ENCODE results near the gene CCL19. TPM values are rescaled to one million over a fixed set of nuclear protein-coding genes. Genes with fewer than 3 reads are reported as not detected.

The CCL19 gene
- polyA plus RNA-seq, 1 donor from 2014 or later = not detected

DNA sequence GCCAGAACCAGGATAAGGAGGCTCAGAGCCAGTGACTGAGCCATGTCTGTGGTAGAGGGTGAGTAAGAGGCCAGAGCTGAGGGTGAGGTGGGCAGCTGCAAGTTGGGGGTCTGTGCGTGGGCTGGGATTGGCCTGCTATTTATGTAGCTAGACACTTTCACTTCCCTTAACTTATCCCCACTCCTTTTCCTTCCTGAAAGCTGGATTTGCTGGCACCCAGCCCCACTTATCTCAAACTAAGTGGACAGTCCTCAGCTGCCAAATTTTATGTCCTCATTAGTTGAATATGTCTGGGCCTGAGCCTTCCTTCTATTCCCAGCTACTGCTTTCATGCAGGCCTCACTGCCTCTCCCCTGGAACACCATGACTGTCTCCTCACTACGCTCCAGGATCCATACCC is 18.9 kb upstream of the CCL19 start, which contains the start of gene CCL21:
TSS of gene CCL21 (minus strand) at position 114 of the 400 bp plus-strand sequence. CDS start at position 44, 70 bp downstream.
- Mint-ChIP-seq H3K9me3 (peaks cover 0 to 5% (median 0%) of the 10 kb centered on the region in 3 donors), H3K27ac (no peak within 1 kb of the TSS), H3K4me3 (no peak within 1 kb of the TSS), H3K27me3 (peaks cover 5% of the 10 kb centered on the region), H3K36me3 (peaks cover 5% of the 10 kb centered on the region), H3K4me1 (no peaks in the 10 kb centered on the region)

GRCh38 chr9:34709196-34709978 is 18.3 kb upstream of the CCL19 start:
- peaks cover 5% of the 10 kb centered on the region for H3K27me3 Mint-ChIP-seq
- H3K36me3 Mint-ChIP-seq = peaks cover 5% of the 10 kb centered on the region
- no peak overlapping the region for H3K27ac Mint-ChIP-seq
- H3K9me3 Mint-ChIP-seq = peaks cover 0 to 5% (median 0%) of the 10 kb centered on the region in 3 donors
- H3K4me3 Mint-ChIP-seq = no peak overlapping the region
- H3K4me1 Mint-ChIP-seq = no peaks in the 10 kb centered on the region

GRCh38 chr9:34707130-34707529 is 16.1 kb upstream of the CCL19 start:
- H3K4me1 Mint-ChIP-seq = peaks cover 0 to 3% (median under 1%) of the 10 kb centered on the region in 3 donors
- H3K27ac Mint-ChIP-seq = peak overlapping the region in 1 of 3 donors; percentile 17
- peaks cover 1% of the 10 kb centered on the region for H3K36me3 Mint-ChIP-seq
- peaks cover 0 to 5% (median 0%) of the 10 kb centered on the region in 3 donors for H3K9me3 Mint-ChIP-seq
- H3K4me3 Mint-ChIP-seq = no peak overlapping the region
- H3K27me3 Mint-ChIP-seq = no peaks in the 10 kb centered on the region

- Mint-ChIP-seq H3K4me1 (peaks cover 0 to 12% (median 10%) of the 10 kb centered on the region in 3 donors), H3K27ac (peak overlapping the region in 1 of 3 donors; percentile 81), H3K4me3 (peak overlapping the region; percentile 50 to 80 (median 67)), H3K9me3 (no peaks in the 10 kb centered on the region), H3K27me3 (peaks cover 5% of the 10 kb centered on the region), H3K36me3 (no peaks in the 10 kb centered on the region)
Observed at GRCh38 chr9:34701769-34702736, 11.0 kb upstream of the CCL19 start.

DNA sequence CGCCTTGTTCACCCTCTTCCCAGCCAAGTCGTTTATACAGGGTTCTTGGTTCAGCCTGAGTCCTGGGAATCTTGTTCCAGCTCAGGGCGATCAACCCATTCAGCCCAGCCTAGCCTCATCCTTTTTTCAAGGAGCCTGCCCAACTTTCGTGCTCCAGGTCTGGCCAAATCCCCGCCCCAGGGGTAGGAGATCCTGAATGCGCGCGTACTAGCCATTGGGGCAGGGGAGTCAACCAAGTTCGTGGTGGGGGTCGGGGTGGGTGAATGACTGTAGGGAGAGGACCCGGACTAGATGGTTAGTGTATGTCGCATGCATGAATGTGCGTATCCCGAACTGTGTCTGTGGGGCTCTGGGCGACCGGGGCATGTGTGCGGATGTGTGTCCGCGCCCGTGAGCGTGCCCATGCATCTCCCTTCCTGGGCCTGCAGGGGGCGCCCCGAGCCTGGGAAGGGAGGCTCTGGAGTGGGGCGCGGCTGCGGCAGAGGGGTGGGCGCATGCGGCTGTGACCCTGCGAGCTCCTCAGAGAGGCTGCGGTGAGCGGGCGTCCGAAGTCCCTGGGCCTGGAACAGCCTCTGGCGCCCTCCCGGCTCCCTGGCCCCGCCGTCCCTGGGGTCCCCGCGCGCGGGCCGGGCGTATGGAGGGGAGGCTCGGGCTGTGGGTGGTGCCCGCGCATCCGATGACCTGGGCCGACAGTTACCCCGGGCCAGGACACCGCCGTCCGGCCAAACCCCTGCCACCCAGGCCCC is 10.1 kb upstream of the CCL19 start:
- Mint-ChIP-seq H3K27ac (no peak overlapping the region), H3K4me1 (peaks cover 0 to 12% (median 10%) of the 10 kb centered on the region in 3 donors), H3K9me3 (no peaks in the 10 kb centered on the region), H3K36me3 (no peaks in the 10 kb centered on the region), H3K27me3 (peaks cover 6% of the 10 kb centered on the region), H3K4me3 (peak overlapping the region; percentile 43 to 77 (median 66))

DNA sequence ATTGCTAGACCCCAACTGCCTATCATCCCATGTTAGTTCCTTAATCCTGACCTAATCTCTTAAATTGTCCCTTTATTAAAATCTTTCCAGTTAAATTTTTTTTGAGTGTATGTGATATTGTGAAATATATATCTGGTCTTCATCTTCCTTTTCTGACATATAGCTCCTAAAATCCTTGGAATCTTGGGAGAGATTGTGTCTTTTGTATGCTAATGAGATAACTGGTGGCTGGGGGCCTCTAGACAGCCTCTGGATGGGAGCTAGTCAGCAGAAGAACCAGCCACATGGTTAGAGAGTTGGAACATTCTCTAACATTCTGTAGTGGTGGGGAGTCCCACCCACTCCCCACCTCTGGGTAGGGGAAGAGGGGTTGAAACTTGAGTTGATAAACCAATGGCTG is 3.7 kb upstream of the CCL19 start:
- H3K27ac Mint-ChIP-seq = no peak overlapping the region
- no peaks in the 10 kb centered on the region for H3K36me3 Mint-ChIP-seq
- no peaks in the 10 kb centered on the region for H3K4me1 Mint-ChIP-seq
- no peaks in the 10 kb centered on the region for H3K9me3 Mint-ChIP-seq
- peaks cover 6% of the 10 kb centered on the region for H3K27me3 Mint-ChIP-seq
- H3K4me3 Mint-ChIP-seq = no peak overlapping the region

DNA sequence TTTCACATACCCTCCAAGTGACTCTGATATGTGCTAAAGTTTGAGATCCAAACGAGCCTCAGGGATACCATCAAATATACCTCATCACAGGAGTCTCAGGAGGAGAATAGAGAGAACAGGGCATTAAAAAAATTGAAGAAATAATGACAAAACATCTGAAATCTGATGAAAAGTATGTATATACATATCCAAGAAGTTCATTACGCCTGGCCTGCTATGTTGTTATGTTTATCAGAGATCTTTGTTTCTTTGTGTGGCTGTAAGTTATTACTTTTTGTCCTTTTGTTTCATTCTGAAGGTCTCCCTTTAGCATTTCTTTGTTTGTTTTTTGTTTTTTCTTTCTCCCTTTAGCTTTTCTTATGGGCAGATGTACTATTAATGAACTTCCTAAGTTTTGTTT is 2.5 kb upstream of the CCL19 start:
- Mint-ChIP-seq H3K4me3 (no peak overlapping the region), H3K27ac (no peak overlapping the region), H3K9me3 (no peaks in the 10 kb centered on the region), H3K4me1 (no peaks in the 10 kb centered on the region), H3K27me3 (peaks cover 9% of the 10 kb centered on the region), H3K36me3 (no peaks in the 10 kb centered on the region)

GRCh38 chr9:34691936-34692315 is 850 bp upstream of the CCL19 start:
- Mint-ChIP-seq H3K4me1 (peaks cover 0 to 3% (median 0%) of the 10 kb centered on the region in 3 donors), H3K4me3 (no peak overlapping the region), H3K9me3 (no peaks in the 10 kb centered on the region), H3K36me3 (no peaks in the 10 kb centered on the region), H3K27me3 (peaks cover 11% of the 10 kb centered on the region), H3K27ac (no peak overlapping the region)

- Mint-ChIP-seq H3K36me3 (no peaks in the 10 kb centered on the region), H3K27me3 (peaks cover 6% of the 10 kb centered on the region), H3K9me3 (no peaks in the 10 kb centered on the region), H3K4me3 (no peak overlapping the region), H3K4me1 (peaks cover 3 to 6% (median 4%) of the 10 kb centered on the region in 3 donors), H3K27ac (no peak overlapping the region)
Observed at GRCh38 chr9:34689512-34689911, 1.6 kb downstream of the CCL19 start.

- Mint-ChIP-seq H3K27me3 (peaks cover 6% of the 10 kb centered on the region), H3K36me3 (no peaks in the 10 kb centered on the region), H3K27ac (no peak overlapping the region), H3K9me3 (no peaks in the 10 kb centered on the region), H3K4me3 (no peak overlapping the region), H3K4me1 (peaks cover 3 to 6% (median 4%) of the 10 kb centered on the region in 3 donors)
Observed at GRCh38 chr9:34689116-34689470, 2.0 kb downstream of the CCL19 start.

DNA sequence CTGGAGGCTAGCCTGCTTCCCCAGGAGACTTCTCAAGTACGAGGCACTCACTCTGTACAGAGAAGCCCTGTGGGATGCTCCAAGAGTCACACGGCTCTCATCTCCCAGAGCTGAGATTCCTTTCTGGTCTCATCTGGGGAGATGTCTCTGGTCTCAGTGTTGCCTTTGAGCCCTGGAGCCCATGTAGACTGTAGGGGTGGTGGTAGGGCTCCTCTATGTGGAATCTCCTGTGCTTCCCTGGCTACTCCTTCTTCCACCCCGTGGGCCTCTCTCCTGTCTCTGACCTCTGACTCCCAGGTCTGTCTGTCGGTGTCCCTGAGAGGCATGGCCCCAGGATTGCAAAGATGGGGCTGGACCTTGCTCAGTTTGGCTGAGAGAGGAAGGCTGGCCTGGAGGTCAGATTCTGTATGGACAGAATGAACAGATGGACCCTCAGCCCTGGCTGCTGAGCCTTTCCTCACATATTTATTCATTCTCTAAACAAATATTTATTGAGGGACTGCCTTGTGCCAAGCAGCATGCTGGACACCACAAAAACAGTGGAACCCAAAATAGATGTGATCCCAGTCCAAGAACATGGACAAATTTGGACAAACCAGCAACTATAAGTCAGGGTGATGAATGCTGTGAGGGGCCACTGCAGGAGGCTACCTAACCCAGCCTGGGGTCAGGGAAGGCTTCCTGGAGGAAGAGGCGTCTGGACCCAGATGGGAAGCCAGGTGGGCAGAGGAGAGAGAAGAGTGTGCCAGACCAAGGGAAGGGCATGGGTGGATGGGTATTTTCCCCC is 2.6 kb downstream of the CCL19 start:
- no peaks in the 10 kb centered on the region for H3K36me3 Mint-ChIP-seq
- no peak overlapping the region for H3K4me3 Mint-ChIP-seq
- no peak overlapping the region for H3K27ac Mint-ChIP-seq
- H3K27me3 Mint-ChIP-seq = peaks cover 6% of the 10 kb centered on the region
- H3K9me3 Mint-ChIP-seq = no peaks in the 10 kb centered on the region
- peaks cover 3 to 6% (median 4%) of the 10 kb centered on the region in 3 donors for H3K4me1 Mint-ChIP-seq

- Mint-ChIP-seq H3K27me3 (peaks cover 6% of the 10 kb centered on the region), H3K36me3 (no peaks in the 10 kb centered on the region), H3K9me3 (no peaks in the 10 kb centered on the region), H3K4me3 (peak overlapping the region in 1 of 4 donors; percentile 12), H3K4me1 (peaks cover 3 to 6% (median 4%) of the 10 kb centered on the region in 3 donors), H3K27ac (no peak overlapping the region)
Observed at GRCh38 chr9:34687276-34688030, 3.6 kb downstream of the CCL19 start.

DNA sequence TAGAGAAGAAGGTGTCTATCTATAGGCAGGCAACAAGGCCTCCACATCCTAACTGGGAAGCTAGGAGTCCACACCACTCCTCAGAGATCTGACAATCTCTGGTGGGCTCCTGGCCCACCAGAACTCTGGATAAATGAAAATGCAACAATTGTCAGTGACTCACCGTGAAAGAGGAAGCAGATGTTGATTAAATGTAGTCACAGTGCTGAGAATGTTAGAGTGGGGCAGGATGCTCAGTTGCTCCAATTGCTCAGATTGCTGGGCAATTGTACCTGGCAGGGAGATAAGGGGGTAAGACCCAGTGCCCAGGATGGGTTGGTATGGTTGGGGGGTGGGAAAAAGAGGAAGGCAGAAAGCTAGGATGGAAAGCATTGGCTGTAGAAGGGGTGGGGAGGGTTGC is 4.3 kb downstream of the CCL19 start:
- peaks cover 3 to 6% (median 4%) of the 10 kb centered on the region in 3 donors for H3K4me1 Mint-ChIP-seq
- H3K9me3 Mint-ChIP-seq = no peaks in the 10 kb centered on the region
- no peaks in the 10 kb centered on the region for H3K36me3 Mint-ChIP-seq
- H3K4me3 Mint-ChIP-seq = no peak overlapping the region
- peaks cover 6% of the 10 kb centered on the region for H3K27me3 Mint-ChIP-seq
- no peak overlapping the region for H3K27ac Mint-ChIP-seq
